Measurements from ENCODE around the gene TET1. TPM values are rescaled to one million over a fixed set of nuclear protein-coding genes. Genes with fewer than 3 reads are reported as not detected.
"Not testable (repeated sequence)": the region's sequence is repeated elsewhere in the genome, so short reads cannot be mapped to it uniquely, and the experiment has no call there.

Gene TET1
- total and polyA plus RNA-seq, 9 of the 15 experiments (the other 6 are each of a cell fraction or from before 2014, with no cell fraction given), result 2.6 to 21.3 (median 11.6) TPM

DNA sequence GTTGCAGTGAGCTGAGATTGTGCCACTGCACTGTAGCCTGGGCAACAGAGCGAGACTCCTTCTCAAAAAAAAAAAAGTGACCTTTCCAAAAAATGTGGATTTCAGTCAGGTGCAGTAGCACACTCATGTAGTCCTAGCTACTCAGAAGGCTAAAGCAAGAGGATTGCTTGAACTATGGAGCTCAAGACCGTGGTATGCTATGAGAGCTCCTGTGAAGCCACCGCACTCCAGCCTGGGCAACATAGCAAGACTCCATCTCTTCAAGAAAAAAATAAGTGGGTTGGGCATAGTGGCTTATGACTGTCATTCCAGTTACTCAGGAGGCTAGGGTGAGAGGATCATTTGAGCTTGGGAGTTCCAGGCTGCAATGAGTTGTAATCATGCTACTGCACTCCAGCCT, 51.1 kb downstream of the TET1 start:
- CTCF ChIA-PET (ENCODE audit: low intra/inter-chr PET ratio), result interaction anchor here (0.8 kb wide), 1 partner anchor 220 kb away, joined by 5 read pairs; no protein-coding TSS in a partner anchor

DNA sequence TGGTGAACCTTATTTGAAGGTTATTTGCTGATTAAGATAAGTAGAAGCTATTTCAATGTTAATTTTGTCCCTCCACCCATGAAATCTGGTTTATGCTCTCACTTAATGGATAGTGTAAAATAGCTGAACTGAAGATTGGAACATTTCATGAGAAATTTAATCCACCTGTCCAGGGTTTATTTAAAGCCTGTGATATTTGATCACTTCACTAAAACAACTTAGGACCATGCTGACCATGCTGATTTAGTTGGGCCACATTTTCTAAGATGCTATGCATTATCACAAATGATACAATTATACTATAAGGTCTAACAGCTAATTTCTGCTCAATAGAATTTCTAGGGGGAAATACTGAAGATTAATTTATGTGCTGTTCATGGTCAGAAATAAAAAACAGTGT, 53.8 kb downstream of the TET1 start:
- H3K4me3 ChIP-seq; H3K9me3 ChIP-seq (replicated peaks; ENCODE audit: control insufficient read depth, insufficient read depth, low read depth, low read length); FAIRE-seq; H3K4me1 ChIP-seq (replicated peaks in 1 of 2; ENCODE audit: control insufficient read depth in 2 of 2, insufficient read depth in 2 of 2, low read length in 2 of 2); ATAC-seq; H3K27ac ChIP-seq (ENCODE audit: extremely low read depth, low read depth, low read length); CTCF ChIA-PET (ENCODE audit: low intra/inter-chr PET ratio); H2AFZ ChIP-seq (ENCODE audit: low read depth, low read length); in situ Hi-C loops (cut with MboI); H3K79me2 ChIP-seq (ENCODE audit: control insufficient read depth, insufficient read depth, low read length); H3K9ac ChIP-seq (ENCODE audit: insufficient read depth in 1 of 2, low read depth in 2 of 2, low read length in 2 of 2); H3K4me2 ChIP-seq (ENCODE audit: insufficient read depth, low read length); H3K9me1 ChIP-seq (ENCODE audit: control insufficient read depth, insufficient read depth, low read length); BruUV-seq (replicated peaks); H3K27me3 ChIP-seq (ENCODE audit: control insufficient read depth in 2 of 2, insufficient read depth in 2 of 2, low read length in 2 of 2); DNase-seq (ENCODE audit: extremely low read depth in 1 of 4, low spot score in 3 of 4); H4K20me1 ChIP-seq (replicated peaks; ENCODE audit: control insufficient read depth, insufficient read depth, low read length); intact Hi-C loops (cut with micrococcal nuclease): not testable (repeated sequence)
- POLR2A ChIA-PET, result interaction anchor here (0.6 to 1.7 kb wide), 6 partner anchors 9 to 82 kb away, joined by 3 to 9 read pairs (median 4); no protein-coding TSS in a partner anchor
- 0 out of 2 replicates have a peak, but pooled peaks have one; percentile 9 for TF ChIP-seq ZNF316 (IDR thresholded peaks at IDR 0.05)
- H3K36me3 ChIP-seq (ENCODE audit: control insufficient read depth, insufficient read depth, low read length), result peaks cover 13% of the 10 kb centered on the region; the same call in 1 of the 3 replicates

More for the DNA sequence above, 51.1 kb downstream of the TET1 start:
- H3K9ac ChIP-seq (ENCODE audit: insufficient read depth in 1 of 2, low read depth in 2 of 2, low read length in 2 of 2), result no peak overlapping the region
- H2AFZ ChIP-seq (ENCODE audit: low read depth, low read length), result no peak overlapping the region
- FAIRE-seq (no peak), DNase-seq (ENCODE audit: extremely low read depth in 1 of 4, low spot score in 3 of 4) (no peak), ATAC-seq (no peak)
- H3K9me1 ChIP-seq (ENCODE audit: control insufficient read depth, insufficient read depth, low read length), result no peaks in the 10 kb centered on the region
- WGBS (ENCODE audit: insufficient coverage, low coverage, missing lambda C conversion rate), result 90% methylated on average over 3 of the region's 3 CpGs
- no peak overlapping the region for H3K4me3 ChIP-seq
- H4K20me1 ChIP-seq (replicated peaks; ENCODE audit: control insufficient read depth, insufficient read depth, low read length), result no peaks in the 10 kb centered on the region
- POLR2A ChIA-PET, result interaction anchor here (0.6 to 2.1 kb wide), 8 partner anchors 9 to 54 kb away, joined by 3 to 12 read pairs (median 4); partner anchors contain the start of gene TET1
- no peaks in the 10 kb centered on the region for H3K9me3 ChIP-seq (replicated peaks; ENCODE audit: control insufficient read depth, insufficient read depth, low read depth, low read length)
- H3K4me1 ChIP-seq (replicated peaks in 1 of 2; ENCODE audit: control insufficient read depth in 2 of 2, insufficient read depth in 2 of 2, low read length in 2 of 2), result no peaks in the 10 kb centered on the region
- in situ Hi-C loops (cut with MboI), result no loop called here
- intact Hi-C loops (cut with micrococcal nuclease), result no loop called here
- peak; percentile 59 for TF ChIP-seq ZNF121 (CRISPR knock-in tag; conservative IDR thresholded peaks at IDR 0.05)
- TF ChIP-seq, protein P1, sequence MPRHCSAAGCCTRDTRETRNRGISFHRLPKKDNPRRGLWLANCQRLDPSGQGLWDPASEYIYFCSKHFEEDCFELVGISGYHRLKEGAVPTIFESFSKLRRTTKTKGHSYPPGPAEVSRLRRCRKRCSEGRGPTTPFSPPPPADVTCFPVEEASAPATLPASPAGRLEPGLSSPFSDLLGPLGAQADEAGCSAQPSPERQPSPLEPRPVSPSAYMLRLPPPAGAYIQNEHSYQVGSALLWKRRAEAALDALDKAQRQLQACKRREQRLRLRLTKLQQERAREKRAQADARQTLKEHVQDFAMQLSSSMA (CRISPR knock-in tag; IDR thresholded peaks at IDR 0.05), result no peak
- H3K27ac ChIP-seq (ENCODE audit: extremely low read depth, low read depth, low read length), result no peak overlapping the region
- no TSS peak for BruUV-seq (replicated peaks)
- H3K4me2 ChIP-seq (ENCODE audit: insufficient read depth, low read length), result no peak overlapping the region
- no peaks in the 10 kb centered on the region for H3K27me3 ChIP-seq (ENCODE audit: control insufficient read depth in 2 of 2, insufficient read depth in 2 of 2, low read length in 2 of 2)
- H3K79me2 ChIP-seq (ENCODE audit: control insufficient read depth, insufficient read depth, low read length), result no peaks in the 10 kb centered on the region
- H3K36me3 ChIP-seq (ENCODE audit: control insufficient read depth, insufficient read depth, low read length), result peaks cover 8% of the 10 kb centered on the region; the same call in 1 of the 3 replicates

Data from K562 (cell line).